H1 (cell line): ENCODE data around the gene TEX22. TPM values are rescaled to one million over a fixed set of nuclear protein-coding genes. Genes with fewer than 3 reads are reported as not detected.

ENCODE experiments used
- CREB1 ChIP-seq: IDR thresholded peaks from 2 replicates; pipeline ENCODE4 v1.6.1; 2012; ENCODE audit warnings: inconsistent platforms
- EZH2 ChIP-seq: fragments of 200-600 bp; sonication (generic); IDR thresholded peaks from 2 replicates; pipeline ENCODE4 v1.7.1; 2012; ENCODE audit warnings: low read depth, mild to moderate bottlenecking, moderate library complexity, low read length, inconsistent platforms; ENCODE audit not compliant: severe bottlenecking
- FOSL1 ChIP-seq: IDR thresholded peaks from 2 replicates; pipeline ENCODE4 v1.6.1; 2011; ENCODE audit warnings: mild to moderate bottlenecking, low read depth, low read length, moderate library complexity; ENCODE audit not compliant: insufficient read depth
- GABPA ChIP-seq: IDR thresholded peaks from 2 replicates; pipeline ENCODE4 v1.6.1; 2011; ENCODE audit warnings: mild to moderate bottlenecking, low read length, moderate library complexity, borderline replicate concordance; ENCODE audit not compliant: insufficient read depth
- KDM5A ChIP-seq: fragments of 200-600 bp; IDR thresholded peaks from 2 replicates; pipeline ENCODE4 v1.7.1; 2012; ENCODE audit warnings: mild to moderate bottlenecking, low read length, inconsistent platforms, mixed read lengths
- MAFK ChIP-seq: IDR thresholded peaks from 2 replicates; pipeline ENCODE4 v1.6.1; 2012; ENCODE audit warnings: low read depth, mild to moderate bottlenecking, improper control_type of control experiment, low read length
- SP2 ChIP-seq: IDR thresholded peaks from 2 replicates; pipeline ENCODE4 v1.6.1; 2012; ENCODE audit warnings: mild to moderate bottlenecking, low read length, inconsistent platforms
- TCF12 ChIP-seq: IDR thresholded peaks from 2 replicates; pipeline ENCODE4 v1.6.1; 2011; ENCODE audit warnings: low read depth, mild to moderate bottlenecking, low read length
- polyA plus RNA-seq, 7 experiments: library from polyadenylated mRNA; depleted of rRNA in 3 of 7; stranded (reverse) in 5 of 7; unstranded in 2 of 7; fragments of >200 nt in 5 of 7; fragments of 200-250 nt in 2 of 7; gene quantifications; 1 replicate in 5 of 7; 2 replicates in 1 of 7; 4 replicates in 1 of 7; pipeline versions ENCODE4 v1.2.1 to v1.2.3, GENCODE V29; 2011 to 2013; ENCODE audit warnings: missing spikeins in 2 of 7, mixed read lengths in 2 of 7
- total RNA-seq: library from RNA; stranded (reverse); fragmentation: NEBNext Ultra II Directional; extraction: Animal tissue kit (Norgen Biotek cat#: 25700); gene quantifications from 2 replicates; pipeline ENCODE4 v1.2.1, GENCODE V29; 2021

Gene TEX22
- total and polyA plus RNA-seq, 2 of the 8 experiments (the other 6 are each of a cell fraction or from before 2014, with no cell fraction given), result 0.24 to 0.39 TPM

GRCh38 chr14:105450123-105450505 lies 51.8 kb downstream of the TEX22 start (continued):
- TF ChIP-seq EZH2, result no peak
- TF ChIP-seq CREB1, result no peak
- TF ChIP-seq FOSL1, result no peak
- no peak for TF ChIP-seq GABPA
- no peak for TF ChIP-seq TCF12
- no peak for TF ChIP-seq KDM5A
- no peak for TF ChIP-seq MAFK
- no peak for TF ChIP-seq SP2
